ENCODE measurements around the gene HJV.
A peak's percentile ranks its signal among the peaks of the same experiment; 100 is the strongest.
"Not testable (repeated sequence)": the region's sequence is repeated elsewhere in the genome, so short reads cannot be mapped to it uniquely, and the experiment has no call there.

Gene HJV, protein sequence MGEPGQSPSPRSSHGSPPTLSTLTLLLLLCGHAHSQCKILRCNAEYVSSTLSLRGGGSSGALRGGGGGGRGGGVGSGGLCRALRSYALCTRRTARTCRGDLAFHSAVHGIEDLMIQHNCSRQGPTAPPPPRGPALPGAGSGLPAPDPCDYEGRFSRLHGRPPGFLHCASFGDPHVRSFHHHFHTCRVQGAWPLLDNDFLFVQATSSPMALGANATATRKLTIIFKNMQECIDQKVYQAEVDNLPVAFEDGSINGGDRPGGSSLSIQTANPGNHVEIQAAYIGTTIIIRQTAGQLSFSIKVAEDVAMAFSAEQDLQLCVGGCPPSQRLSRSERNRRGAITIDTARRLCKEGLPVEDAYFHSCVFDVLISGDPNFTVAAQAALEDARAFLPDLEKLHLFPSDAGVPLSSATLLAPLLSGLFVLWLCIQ

GRCh38 chr1:146021622-146022402 is at the start of gene HJV:
TSS of gene HJV (minus strand) at chr1:146021735. CDS start at chr1:146020231, 1,504 bp downstream.
- DNase-seq (ENCODE audit: low read depth in 2 of 2): no peak

- not testable (repeated sequence) for DNase-seq (ENCODE audit: low read depth in 2 of 2)
These were observed 37.6 kb upstream of the HJV start for GRCh38 chr1:146059148-146059547.

DNA sequence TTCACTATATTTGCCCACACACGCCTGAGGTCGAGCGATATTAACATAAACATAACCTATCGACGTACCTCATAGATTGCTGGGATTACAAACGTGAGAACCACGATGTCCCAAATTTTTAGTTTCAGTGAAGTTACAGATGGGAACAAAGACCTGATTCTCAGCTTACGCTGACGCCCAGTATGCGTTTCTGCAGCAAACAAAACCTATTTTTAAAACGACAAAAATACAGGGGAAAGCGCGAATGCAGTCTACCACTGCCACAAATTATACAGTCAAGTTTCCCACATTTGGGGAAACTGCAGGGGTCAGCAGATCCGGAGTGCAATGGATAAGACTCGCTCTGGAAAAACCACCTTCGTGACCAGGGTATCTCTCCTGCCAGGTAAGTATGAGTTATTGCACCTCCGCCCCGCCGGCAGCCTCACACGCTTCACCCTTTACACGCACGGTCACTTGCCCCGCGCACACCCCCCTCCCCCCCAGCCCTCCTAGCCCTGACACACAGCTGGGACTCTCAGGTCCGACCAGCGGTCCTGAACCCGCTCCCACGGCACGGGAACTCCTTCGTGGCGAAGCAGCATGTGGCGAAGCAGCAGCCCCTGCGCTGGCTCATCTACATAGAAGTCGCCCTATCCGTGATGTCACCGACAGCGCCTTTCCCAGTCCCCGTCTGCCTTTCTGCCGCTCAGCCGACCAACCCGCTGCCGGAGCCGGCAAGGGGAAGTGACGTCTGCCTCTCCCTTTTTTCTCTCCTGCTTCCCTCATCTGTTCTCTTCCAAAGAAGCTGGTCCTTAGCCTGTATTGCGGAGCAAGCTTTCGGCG is 30.5 kb upstream of the HJV start:
- DNase-seq (ENCODE audit: low read depth in 2 of 2): peak; percentile 48 to 51

- DNase-seq (ENCODE audit: low read depth in 2 of 2): no peak
These were observed 29.9 kb upstream of the HJV start for GRCh38 chr1:146051452-146051851.

DNA sequence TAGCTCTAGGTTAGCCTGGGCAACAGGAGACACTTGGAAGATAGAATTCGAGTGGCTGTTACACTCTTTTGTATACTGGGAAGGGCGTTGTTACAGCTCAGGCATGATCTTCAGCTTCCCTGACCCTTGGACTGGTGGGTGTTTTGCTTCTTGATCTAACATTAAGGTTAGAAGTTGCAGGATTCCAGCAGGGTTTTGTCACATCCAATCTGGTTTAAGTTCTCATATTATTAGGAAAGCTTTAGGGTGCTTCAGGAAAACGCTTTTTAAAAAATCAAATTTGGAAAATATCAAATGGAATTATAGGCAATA is 29.1 kb upstream of the HJV start:
- not testable (repeated sequence) for DNase-seq (ENCODE audit: low read depth in 2 of 2)

DNA sequence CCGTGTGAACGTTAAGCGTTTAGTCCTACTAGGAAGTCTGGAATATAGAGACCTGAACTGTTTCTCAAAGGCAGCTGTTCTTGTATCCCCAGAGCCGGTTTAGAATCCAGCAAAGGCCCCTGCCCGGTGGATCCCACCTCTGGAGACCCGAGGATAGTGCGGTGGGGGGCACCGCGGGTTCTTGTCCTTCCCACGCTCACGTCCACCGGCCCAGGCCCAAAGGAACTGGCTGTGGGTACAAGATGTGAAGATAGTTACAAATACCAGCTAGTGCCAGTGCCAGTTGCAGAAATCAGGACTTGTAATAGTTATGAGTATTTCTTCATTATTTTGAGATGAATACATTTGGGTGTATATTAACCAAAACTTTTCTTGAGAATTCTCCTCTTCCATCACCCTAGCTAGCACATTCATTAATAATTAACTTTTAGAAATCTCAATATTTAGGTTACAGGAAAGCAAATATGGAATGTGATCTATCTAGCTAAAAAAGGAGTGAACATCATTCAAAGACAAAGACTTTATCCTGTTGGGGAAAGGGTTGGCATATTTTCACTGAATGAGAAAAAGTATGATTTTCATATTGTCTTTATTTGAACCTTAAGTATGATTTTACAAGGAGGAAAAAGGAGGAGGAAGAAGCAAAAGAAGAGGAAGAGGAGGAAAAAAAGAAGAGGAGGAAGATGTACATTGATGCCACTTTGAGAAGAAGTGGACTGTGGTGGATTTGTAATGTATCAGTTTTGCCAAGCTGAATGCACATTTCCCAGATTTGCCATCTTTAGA is 28.5 kb upstream of the HJV start:
- not testable (repeated sequence) for DNase-seq (ENCODE audit: low read depth in 2 of 2)

DNA sequence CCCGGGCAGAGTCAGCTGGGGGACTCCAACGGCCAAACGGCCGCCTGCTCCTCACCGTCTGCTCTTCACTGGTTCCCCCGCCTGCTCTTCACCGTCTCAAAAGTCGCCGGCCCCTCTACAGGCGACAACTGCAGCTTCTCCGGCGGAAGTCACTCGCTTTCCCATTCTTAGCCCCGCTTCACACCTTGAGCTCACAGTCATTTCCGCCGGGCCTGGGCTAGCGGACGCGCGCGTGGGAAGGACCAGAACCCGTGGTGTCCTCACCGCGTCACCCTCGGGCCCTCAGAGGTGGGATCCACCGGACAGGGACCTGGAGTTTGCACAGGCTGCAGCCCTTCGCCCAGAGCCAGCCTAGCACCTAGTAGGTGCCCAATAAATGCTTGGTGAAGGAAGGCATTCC is 27.9 kb upstream of the HJV start:
- no peak for DNase-seq (ENCODE audit: low read depth in 2 of 2)

GRCh38 chr1:146048514-146049115 is 27.1 kb upstream of the HJV start:
- not testable (repeated sequence) for DNase-seq (ENCODE audit: low read depth in 2 of 2)

DNA sequence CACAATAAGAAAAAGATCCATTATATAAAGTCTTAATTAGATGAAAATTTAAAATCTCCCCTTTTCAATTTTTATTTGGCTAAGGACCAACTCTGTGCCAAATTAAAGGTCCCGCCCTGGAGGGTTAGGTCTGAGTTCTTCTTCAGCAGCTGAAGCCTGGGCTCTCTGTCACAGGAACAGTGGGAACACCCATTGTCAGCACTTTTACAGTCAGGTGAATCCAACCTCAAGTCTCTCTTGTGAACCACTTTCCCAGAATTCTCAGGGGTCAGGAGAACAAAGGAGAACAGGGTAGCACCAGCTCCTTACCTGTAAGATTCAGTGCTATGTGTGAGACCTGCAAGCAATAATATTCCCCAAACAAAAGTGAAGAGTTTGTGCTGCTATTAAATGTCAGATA is 25.1 kb upstream of the HJV start:
- no peak for DNase-seq (ENCODE audit: low read depth in 2 of 2)

DNA sequence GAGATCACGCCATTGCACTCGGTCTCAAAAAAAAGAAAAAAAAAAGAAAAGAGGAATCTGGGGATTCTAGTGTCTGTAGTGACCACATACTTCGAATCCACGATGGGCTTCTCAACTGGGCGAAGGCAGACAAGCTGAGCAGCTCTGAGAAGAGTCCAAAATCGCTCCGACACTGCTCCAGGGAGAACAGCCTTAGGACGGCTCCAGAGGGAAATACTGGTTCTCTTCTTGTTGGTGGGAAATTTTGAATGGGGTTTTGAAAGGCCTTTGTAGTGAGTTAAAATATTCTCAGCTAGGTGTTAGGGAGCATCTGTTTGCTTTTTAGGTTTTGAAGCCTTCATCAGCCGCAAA is 18.3 kb upstream of the HJV start:
- DNase-seq (ENCODE audit: low read depth in 2 of 2): no peak

DNA sequence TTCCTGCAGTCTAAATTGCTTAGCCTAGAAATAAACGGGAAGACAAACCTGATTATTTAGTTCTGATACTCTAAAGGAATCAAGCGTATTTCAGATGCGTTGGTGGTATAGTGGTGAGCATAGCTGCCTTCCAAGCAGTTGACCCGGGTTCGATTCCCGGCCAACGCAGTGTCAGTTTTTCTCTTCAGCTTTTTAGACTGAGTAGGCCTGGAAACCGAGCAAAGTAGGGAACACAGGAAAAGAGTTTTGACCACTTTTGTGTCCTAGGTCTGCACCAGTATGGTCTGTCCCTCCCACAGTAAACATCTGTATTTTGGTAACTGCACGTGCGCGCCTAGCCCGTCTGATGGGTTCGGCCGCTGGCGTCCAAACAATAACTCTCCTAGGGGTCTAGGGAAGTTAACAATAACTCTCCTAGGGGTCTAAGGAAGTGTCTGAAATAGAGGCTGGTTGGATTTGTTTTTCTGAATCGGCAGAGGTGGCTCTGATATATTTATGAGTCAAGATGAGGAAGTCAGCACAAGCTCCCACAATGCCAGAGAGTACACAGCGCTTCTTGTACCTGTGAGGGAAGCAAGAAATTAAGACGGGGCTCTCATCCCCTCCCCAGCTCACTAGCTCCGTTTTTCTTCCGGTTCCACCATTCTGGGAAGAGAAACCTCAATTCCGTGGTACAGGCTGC is 15.6 kb upstream of the HJV start:
- peak in 1 of 2 donors; percentile 60 for DNase-seq (ENCODE audit: low read depth in 2 of 2)

- no peak for DNase-seq (ENCODE audit: low read depth in 2 of 2)
These were observed 14.9 kb upstream of the HJV start for GRCh38 chr1:146036241-146036964.

- no peak for DNase-seq (ENCODE audit: low read depth in 2 of 2)
These were observed 13.5 kb upstream of the HJV start for GRCh38 chr1:146035048-146035423.

DNA sequence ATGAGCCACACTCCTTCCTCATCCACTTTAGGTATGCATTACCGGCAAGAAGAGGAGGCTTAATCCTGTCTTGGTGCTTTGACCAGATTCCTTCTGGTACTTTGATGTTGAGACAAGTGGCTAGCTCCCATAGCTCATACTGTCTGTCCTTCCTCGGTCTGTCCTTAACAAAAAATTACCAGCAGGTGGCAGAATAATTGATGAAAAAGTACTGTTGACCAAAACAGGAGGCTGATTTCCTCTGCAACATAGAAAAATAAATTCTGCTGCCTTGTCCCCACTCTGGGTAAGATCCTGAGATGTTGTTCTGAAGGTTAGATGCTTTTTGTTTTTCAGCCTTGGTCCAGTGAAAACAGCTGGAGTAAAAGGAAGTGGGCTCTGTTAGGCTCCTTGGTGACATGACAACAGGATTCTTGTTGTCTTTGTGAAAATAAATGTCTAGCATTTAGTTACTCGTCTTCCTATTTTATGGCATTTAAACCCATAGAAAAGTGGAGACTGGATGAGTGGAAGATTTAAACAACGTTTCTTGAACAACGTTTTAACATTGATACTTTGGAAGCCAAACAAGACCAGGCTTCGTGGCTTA is 11.2 kb upstream of the HJV start:
- no peak for DNase-seq (ENCODE audit: low read depth in 2 of 2)

DNA sequence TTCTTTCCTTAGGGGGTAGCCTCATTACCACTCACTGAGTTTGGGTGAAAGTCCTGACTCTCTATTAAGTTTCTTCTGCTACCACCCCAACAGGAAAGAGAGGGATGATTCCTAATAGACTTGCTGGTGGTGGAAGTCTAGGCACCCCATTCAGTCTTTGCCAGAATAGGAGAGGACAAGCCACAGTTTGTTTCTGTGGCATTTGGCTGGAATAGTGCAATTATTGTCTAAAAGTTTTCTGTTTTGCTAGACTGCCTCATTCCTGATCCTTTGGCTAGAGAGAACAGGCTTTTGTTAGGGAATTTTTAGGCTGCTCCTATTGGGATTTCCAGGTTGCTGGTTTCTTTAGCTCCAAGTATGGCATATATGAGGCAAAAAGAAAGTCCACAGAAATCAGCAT is 9.9 kb upstream of the HJV start:
- no peak for DNase-seq (ENCODE audit: low read depth in 2 of 2)

GRCh38 chr1:146029117-146029516 is 7.6 kb upstream of the HJV start:
- no peak for DNase-seq (ENCODE audit: low read depth in 2 of 2)

GRCh38 chr1:146026650-146027049 is 5.1 kb upstream of the HJV start:
- not testable (repeated sequence) for DNase-seq (ENCODE audit: low read depth in 2 of 2)

DNA sequence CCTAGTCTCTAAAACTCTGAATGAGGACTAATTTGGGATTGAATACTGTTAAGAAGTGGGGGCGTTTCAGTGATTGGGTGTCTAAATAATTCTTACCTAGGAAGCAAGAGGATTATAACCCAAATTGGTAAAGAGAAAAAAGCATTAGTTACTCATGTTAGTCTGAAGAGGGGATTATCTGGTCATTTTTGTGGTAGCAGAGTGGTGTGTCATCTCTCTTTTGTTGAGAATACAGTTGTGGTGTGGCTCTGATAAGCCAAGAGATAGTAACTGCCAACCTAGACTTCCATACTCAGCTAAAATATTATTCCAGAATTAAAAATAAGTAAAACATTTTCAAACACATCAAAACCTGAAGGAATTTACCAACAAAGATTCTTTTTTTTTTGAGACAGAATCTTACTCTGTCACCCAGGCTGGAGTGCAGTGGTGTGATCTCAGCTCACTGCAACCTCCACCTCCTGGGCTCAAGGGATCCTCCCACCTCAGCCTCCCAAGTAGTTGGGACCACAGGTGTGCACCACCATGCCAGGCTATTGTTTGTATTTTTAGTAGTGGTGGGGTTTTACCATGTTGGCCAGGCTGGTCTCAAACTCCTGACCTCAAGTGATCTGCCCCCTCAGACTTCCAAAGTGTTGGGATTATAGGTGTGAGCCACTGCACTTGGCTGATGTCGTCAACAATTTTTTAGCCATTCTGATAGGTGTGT is 4.4 kb upstream of the HJV start:
- not testable (repeated sequence) for DNase-seq (ENCODE audit: low read depth in 2 of 2)

Data from stimulated activated CD8-positive, alpha-beta memory T cell treated with anti-CD3 and anti-CD28 coated beads, Interleukin-15, amount 100 ng/mL, for 4 hours (primary cell).